GM18520 (cell line): ENCODE measurements around the gene UBXN11.

Experiments used
- ATAC-seq: cut with Tn5 transposase; IDR thresholded peaks from one replicate; pipeline ENCODE4 v1.9.1; 2021; ENCODE audit not compliant: unreplicated experiment

UBXN11 gene

GRCh38 chr1:26306290-26307229 is at the start of gene UBXN11:
Gene UBXN11, minus strand, starts transcription at chr1:26306636. Its CDS starts 3,753 bp downstream, at chr1:26302883.
- ATAC-seq = peak; percentile 98

GRCh38 chr1:26356106-26356505 is 49.7 kb upstream of the UBXN11 start:
- no peak for ATAC-seq

GRCh38 chr1:26354972-26355371 is 48.5 kb upstream of the UBXN11 start:
- ATAC-seq = no peak

GRCh38 chr1:26353976-26354820 is 47.8 kb upstream of the UBXN11 start, which contains the start of gene CRYBG2:
Gene CRYBG2, minus strand, starts transcription at chr1:26354130. Its CDS starts 7,473 bp downstream, at chr1:26346657.
- ATAC-seq = no peak

- no peak for ATAC-seq
These were observed 46.9 kb upstream of the UBXN11 start for GRCh38 chr1:26353210-26353859.

GRCh38 chr1:26352338-26352679 is 45.9 kb upstream of the UBXN11 start:
- ATAC-seq = no peak

- no peak for ATAC-seq
These were observed 45.3 kb upstream of the UBXN11 start for GRCh38 chr1:26351590-26352337.

GRCh38 chr1:26350701-26351589 is 44.5 kb upstream of the UBXN11 start:
- ATAC-seq = no peak

- ATAC-seq = no peak
These were observed 43.9 kb upstream of the UBXN11 start for GRCh38 chr1:26350343-26350700.

GRCh38 chr1:26349877-26350244 is 43.4 kb upstream of the UBXN11 start:
- no peak for ATAC-seq

GRCh38 chr1:26349188-26349876 is 42.9 kb upstream of the UBXN11 start:
- no peak for ATAC-seq

GRCh38 chr1:26346274-26347033 is 40.0 kb upstream of the UBXN11 start:
- ATAC-seq = no peak

- ATAC-seq = no peak
These were observed 39.3 kb upstream of the UBXN11 start for GRCh38 chr1:26345718-26346117.

GRCh38 chr1:26344147-26344920 is 37.9 kb upstream of the UBXN11 start:
- ATAC-seq = no peak

- no peak for ATAC-seq
These were observed 33.6 kb upstream of the UBXN11 start for GRCh38 chr1:26340047-26340481.

GRCh38 chr1:26338670-26339069 is 32.2 kb upstream of the UBXN11 start:
- no peak for ATAC-seq

GRCh38 chr1:26337625-26338024 is 31.2 kb upstream of the UBXN11 start:
- ATAC-seq = no peak

GRCh38 chr1:26337206-26337535 is 30.7 kb upstream of the UBXN11 start:
- no peak for ATAC-seq
